ENCODE data around the gene IP6K3.

GRCh38 chr6:33745548-33745947 lies 1.2 kb downstream of the IP6K3 start:
- no peak for TF ChIP-seq CTCF (IDR thresholded peaks at IDR 0.05; ENCODE audit: low read length)
- TF ChIP-seq EZH2 (optimal IDR thresholded peaks at IDR 0.05; ENCODE audit: low read depth, low read length), result no peak
- no peak for TF ChIP-seq EZH2phosphoT487 (IDR thresholded peaks at IDR 0.05; ENCODE audit: low read length)
